ENCODE results near the gene SHC2. TPM values are rescaled to one million over a fixed set of nuclear protein-coding genes. Genes with fewer than 3 reads are reported as not detected.

SHC2 gene
- total and polyA plus RNA-seq, 2 donors (not counting 1 experiment from before 2014, with no cell fraction given) = 0.02 to 2.5 TPM

DNA sequence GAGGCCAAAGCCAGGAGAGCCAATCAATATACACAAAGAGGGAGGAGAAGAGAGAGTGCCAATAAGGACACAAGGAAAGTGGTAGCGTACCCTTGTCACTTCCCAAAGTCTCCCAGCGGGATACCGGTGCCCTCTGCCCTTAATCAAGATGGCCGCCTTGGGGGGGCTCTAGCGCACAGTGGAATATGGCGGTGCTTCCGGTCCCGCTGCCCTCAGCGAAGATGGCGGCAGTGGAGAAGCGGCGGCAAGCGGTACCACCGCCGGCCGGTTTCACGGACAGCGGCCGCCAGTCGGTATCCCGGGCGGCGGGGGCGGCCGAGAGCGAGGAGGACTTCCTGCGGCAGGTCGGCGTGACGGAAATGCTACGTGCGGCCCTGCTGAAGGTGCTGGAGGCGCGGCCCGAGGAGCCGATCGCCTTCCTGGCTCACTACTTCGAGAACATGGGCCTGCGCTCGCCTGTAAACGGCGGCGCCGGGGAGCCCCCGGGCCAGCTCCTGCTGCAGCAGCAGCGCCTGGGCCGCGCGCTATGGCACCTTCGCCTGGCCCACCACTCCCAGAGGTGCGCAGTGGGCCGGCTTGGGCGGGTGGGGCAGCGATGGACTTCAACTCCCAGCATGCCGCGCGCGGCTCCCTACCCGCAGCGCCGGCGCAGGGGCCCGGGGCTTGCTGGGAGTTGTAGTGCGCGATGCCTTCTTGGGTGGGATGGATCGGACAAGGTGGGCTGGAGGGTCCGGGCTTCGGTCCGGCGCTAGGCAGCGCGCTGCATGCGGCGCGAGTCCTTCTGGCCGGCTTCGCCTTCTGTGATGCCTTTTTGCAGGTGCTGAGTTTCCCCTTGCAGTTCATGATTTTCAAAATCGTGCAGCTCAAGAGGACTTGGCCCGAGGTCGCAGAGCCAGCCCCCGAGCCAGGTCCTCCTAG, 46.7 kb upstream of the SHC2 start, which contains the start of gene TPGS1:
Gene TPGS1, plus strand, starts transcription at position 212 of the 918 bp plus-strand sequence. Its CDS starts 10 bp downstream, at position 222.
- peak within 1 kb of the TSS; percentile 94 for H3K4me2 ChIP-seq (ENCODE audit: extremely low read depth, insufficient read depth, low read length)
- H2AFZ ChIP-seq (ENCODE audit: low read length) = peak within 1 kb of the TSS; percentile 94
- H4K20me1 ChIP-seq (ENCODE audit: control insufficient read depth, extremely low read depth, insufficient read depth, low read length) = no peaks in the 10 kb centered on the region
- peak within 1 kb of the TSS; percentile 98 for H3K27ac ChIP-seq (ENCODE audit: insufficient read depth, low read length)
- peaks cover 8% of the 10 kb centered on the region for H3K79me2 ChIP-seq (ENCODE audit: control insufficient read depth, insufficient read depth, low read length)
- H3K4me1 ChIP-seq (ENCODE audit: control insufficient read depth, extremely low read depth, insufficient read depth, low read length) = peaks cover 7% of the 10 kb centered on the region
- no peaks in the 10 kb centered on the region for H3K36me3 ChIP-seq (ENCODE audit: control insufficient read depth, insufficient read depth, low read length)
- no peak for TF ChIP-seq EZH2 (IDR thresholded peaks at IDR 0.05; ENCODE audit: low read length, missing control alignments)
- TF ChIP-seq, protein P1, sequence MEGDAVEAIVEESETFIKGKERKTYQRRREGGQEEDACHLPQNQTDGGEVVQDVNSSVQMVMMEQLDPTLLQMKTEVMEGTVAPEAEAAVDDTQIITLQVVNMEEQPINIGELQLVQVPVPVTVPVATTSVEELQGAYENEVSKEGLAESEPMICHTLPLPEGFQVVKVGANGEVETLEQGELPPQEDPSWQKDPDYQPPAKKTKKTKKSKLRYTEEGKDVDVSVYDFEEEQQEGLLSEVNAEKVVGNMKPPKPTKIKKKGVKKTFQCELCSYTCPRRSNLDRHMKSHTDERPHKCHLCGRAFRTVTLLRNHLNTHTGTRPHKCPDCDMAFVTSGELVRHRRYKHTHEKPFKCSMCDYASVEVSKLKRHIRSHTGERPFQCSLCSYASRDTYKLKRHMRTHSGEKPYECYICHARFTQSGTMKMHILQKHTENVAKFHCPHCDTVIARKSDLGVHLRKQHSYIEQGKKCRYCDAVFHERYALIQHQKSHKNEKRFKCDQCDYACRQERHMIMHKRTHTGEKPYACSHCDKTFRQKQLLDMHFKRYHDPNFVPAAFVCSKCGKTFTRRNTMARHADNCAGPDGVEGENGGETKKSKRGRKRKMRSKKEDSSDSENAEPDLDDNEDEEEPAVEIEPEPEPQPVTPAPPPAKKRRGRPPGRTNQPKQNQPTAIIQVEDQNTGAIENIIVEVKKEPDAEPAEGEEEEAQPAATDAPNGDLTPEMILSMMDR (conservative IDR thresholded peaks at IDR 0.05 in 1 of 2, IDR thresholded peaks at IDR 0.05 in 1 of 2; ENCODE audit: low read depth in 1 of 2, low read length in 2 of 2) = no peak
- peak within 1 kb of the TSS; percentile 98 for H3K9ac ChIP-seq (ENCODE audit: insufficient read depth, low read length)
- peak; percentile 63 to 65 for DNase-seq (ENCODE audit: low read depth in 2 of 2)
- H3K27me3 ChIP-seq (ENCODE audit: control insufficient read depth, insufficient read depth, low read length) = no peaks in the 10 kb centered on the region
- peak within 1 kb of the TSS; percentile 85 to 99 (median 92) for H3K4me3 ChIP-seq (replicated peaks in 1 of 4; ENCODE audit: control extremely low read depth in 1 of 4, insufficient read depth in 1 of 4, low read depth in 3 of 4, low read length in 4 of 4)
- H3K9me3 ChIP-seq (ENCODE audit: control insufficient read depth, insufficient read depth, low read depth, low read length) = no peaks in the 10 kb centered on the region

DNA sequence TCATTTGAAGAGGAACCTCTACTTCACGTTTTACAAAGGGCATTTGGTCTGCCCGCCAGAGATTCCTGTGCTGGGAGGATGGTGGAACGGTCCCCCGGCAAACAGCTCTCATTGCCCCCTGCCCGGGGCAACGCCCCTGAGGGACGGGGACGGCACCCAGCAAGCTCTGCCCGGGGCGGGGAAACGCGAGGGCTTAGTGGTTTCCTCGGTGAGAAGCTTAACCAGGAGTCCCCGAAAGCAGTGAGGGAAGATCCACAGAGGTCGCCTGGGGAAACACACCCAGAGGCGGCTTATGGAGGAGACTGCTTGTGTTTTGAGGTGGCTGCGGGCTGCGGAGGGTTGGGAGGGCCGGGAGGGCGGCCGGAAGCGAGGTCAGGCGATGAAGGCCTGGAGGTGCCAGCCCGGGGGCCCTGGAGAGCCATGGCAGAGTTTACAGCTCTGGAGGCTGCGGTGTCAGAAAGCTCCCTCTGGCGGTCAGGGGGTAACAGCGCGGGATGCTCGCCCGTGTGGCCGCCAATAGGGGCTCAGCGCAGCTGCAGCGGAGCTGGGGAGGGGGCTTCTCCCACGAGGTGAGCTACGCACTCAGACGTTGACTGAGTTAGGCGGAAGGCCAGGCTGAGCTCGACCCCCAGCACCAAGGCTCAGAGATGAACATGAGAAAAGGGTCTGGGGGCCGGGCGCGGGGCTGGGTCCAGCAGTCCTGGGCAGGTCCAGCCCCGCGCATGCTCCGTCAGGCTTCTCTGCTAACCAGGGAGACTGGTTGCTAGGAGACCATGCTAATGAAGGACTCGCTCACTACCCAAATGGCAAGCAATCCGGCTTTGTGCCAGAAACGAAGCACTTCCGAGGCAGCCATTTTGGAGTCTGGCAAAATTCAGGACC, 45.8 kb upstream of the SHC2 start:
- Histone ChIP-seq H2AFZ (ENCODE audit: low read length) (peak overlapping the region; percentile 94), H4K20me1 (ENCODE audit: control insufficient read depth, extremely low read depth, insufficient read depth, low read length) (no peaks in the 10 kb centered on the region), H3K79me2 (ENCODE audit: control insufficient read depth, insufficient read depth, low read length) (peaks cover 8% of the 10 kb centered on the region), H3K4me2 (ENCODE audit: extremely low read depth, insufficient read depth, low read length) (peak overlapping the region; percentile 83), H3K9ac (ENCODE audit: insufficient read depth, low read length) (peak overlapping the region; percentile 98), H3K36me3 (ENCODE audit: control insufficient read depth, insufficient read depth, low read length) (no peaks in the 10 kb centered on the region), H3K27ac (ENCODE audit: insufficient read depth, low read length) (peak overlapping the region; percentile 98), H3K9me3 (ENCODE audit: control insufficient read depth, insufficient read depth, low read depth, low read length) (no peaks in the 10 kb centered on the region), H3K27me3 (ENCODE audit: control insufficient read depth, insufficient read depth, low read length) (no peaks in the 10 kb centered on the region), H3K4me1 (ENCODE audit: control insufficient read depth, extremely low read depth, insufficient read depth, low read length) (peaks cover 7% of the 10 kb centered on the region), H3K4me3 (replicated peaks in 1 of 4; ENCODE audit: control extremely low read depth in 1 of 4, insufficient read depth in 1 of 4, low read depth in 3 of 4, low read length in 4 of 4) (peak overlapping the region; percentile 85 to 99 (median 92))
- peak; percentile 100 for DNase-seq (ENCODE audit: low read depth in 2 of 2)
- no peak for TF ChIP-seq EZH2 (IDR thresholded peaks at IDR 0.05; ENCODE audit: low read length, missing control alignments)
- TF ChIP-seq, protein P1 (conservative IDR thresholded peaks at IDR 0.05 in 1 of 2, IDR thresholded peaks at IDR 0.05 in 1 of 2; ENCODE audit: low read depth in 1 of 2, low read length in 2 of 2) = peak; percentile 83 to 89

DNA sequence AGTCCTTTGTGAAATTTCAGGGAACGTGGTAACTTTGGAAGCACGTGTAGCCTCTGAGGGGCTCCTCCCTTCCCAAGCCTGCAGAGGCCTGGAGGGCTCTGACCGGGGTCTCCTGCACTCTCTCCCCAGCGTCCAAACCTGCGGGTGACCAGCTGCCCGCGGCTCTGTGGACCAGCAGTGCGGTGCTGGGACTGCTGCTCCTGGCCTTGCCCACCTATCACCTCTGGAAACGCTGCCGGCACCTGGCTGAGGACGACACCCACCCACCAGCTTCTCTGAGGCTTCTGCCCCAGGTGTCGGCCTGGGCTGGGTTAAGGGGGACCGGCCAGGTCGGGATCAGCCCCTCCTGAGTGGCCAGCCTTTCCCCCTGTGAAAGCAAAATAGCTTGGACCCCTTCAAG, 43.8 kb upstream of the SHC2 start:
- H3K27ac ChIP-seq (ENCODE audit: insufficient read depth, low read length) = no peak overlapping the region
- no peak for DNase-seq (ENCODE audit: low read depth in 2 of 2)
- H3K4me2 ChIP-seq (ENCODE audit: extremely low read depth, insufficient read depth, low read length) = no peak overlapping the region
- peaks cover 8% of the 10 kb centered on the region for H3K79me2 ChIP-seq (ENCODE audit: control insufficient read depth, insufficient read depth, low read length)
- H3K9ac ChIP-seq (ENCODE audit: insufficient read depth, low read length) = no peak overlapping the region
- H3K4me3 ChIP-seq (replicated peaks in 1 of 4; ENCODE audit: control extremely low read depth in 1 of 4, insufficient read depth in 1 of 4, low read depth in 3 of 4, low read length in 4 of 4) = no peak overlapping the region
- H3K36me3 ChIP-seq (ENCODE audit: control insufficient read depth, insufficient read depth, low read length) = no peaks in the 10 kb centered on the region
- no peak overlapping the region for H2AFZ ChIP-seq (ENCODE audit: low read length)
- no peaks in the 10 kb centered on the region for H3K27me3 ChIP-seq (ENCODE audit: control insufficient read depth, insufficient read depth, low read length)
- H3K9me3 ChIP-seq (ENCODE audit: control insufficient read depth, insufficient read depth, low read depth, low read length) = no peaks in the 10 kb centered on the region
- H3K4me1 ChIP-seq (ENCODE audit: control insufficient read depth, extremely low read depth, insufficient read depth, low read length) = peaks cover 7% of the 10 kb centered on the region
- H4K20me1 ChIP-seq (ENCODE audit: control insufficient read depth, extremely low read depth, insufficient read depth, low read length) = no peaks in the 10 kb centered on the region
- no peak for TF ChIP-seq EZH2 (IDR thresholded peaks at IDR 0.05; ENCODE audit: low read length, missing control alignments)
- TF ChIP-seq, protein P1 (conservative IDR thresholded peaks at IDR 0.05 in 1 of 2, IDR thresholded peaks at IDR 0.05 in 1 of 2; ENCODE audit: low read depth in 1 of 2, low read length in 2 of 2) = no peak
